Upper lobe of right lung (tissue), 1 donor: ENCODE results near the gene SYNE3. TPM values are rescaled to one million over a fixed set of nuclear protein-coding genes. Genes with fewer than 3 reads are reported as not detected.

Experiments used
- ATAC-seq: fragments of 200-7000 bp; cut with Tn5 transposase; one replicate; pipeline ENCODE4 v1.9.1; 2020; ENCODE audit warnings: mild to moderate bottlenecking, moderate library complexity
- DNase-seq: peaks from one replicate; pipeline ENCODE4 v3.0.0-alpha.2; 2020
- H3K27ac ChIP-seq: fragments of 200-600 bp; one replicate; pipeline ENCODE4 v1.8.0; 2022
- H3K27me3 ChIP-seq: fragments of 200-600 bp; one replicate; pipeline ENCODE4 v1.8.0; 2022; ENCODE audit warnings: mild to moderate bottlenecking
- H3K36me3 ChIP-seq: fragments of 200-600 bp; one replicate; pipeline ENCODE4 v1.8.0; 2022
- H3K4me1 ChIP-seq: fragments of 200-600 bp; one replicate; pipeline ENCODE4 v1.8.0; 2022
- H3K4me3 ChIP-seq: fragments of 200-600 bp; one replicate; pipeline ENCODE4 v1.8.0; 2022; ENCODE audit warnings: mild to moderate bottlenecking
- H3K9me3 ChIP-seq: fragments of 200-600 bp; one replicate; pipeline ENCODE4 v1.8.0; 2022
- intact Hi-C: fragments of 100-400 bp; cut with DNase I; formaldehyde crosslinking; loops from one replicate; pipeline ENCODE4 v1.11.0; 2022
- long read RNA-seq: library from polyadenylated mRNA; unstranded; transcript quantifications from one replicate; pipeline ENCODE4 v2.0.0, GENCODE V29; 2021
- total RNA-seq: library from RNA; stranded (reverse); fragmentation: NEBNext Ultra II Directional; extraction: Animal tissue kit (Norgen Biotek cat#: 25700); gene quantifications from one replicate; pipeline ENCODE4 v1.2.1, GENCODE V29; 2021
- TF ChIP-seq, protein P1 (sequence below): fragments of 200-600 bp; IDR thresholded peaks from one replicate; pipeline ENCODE4 v1.8.0; 2022; ENCODE audit warnings: antibody characterized with exemption
- donor health status: DM: no; HTN: yes; CAD: no; lungs with severe emphysema.

Gene SYNE3, protein sequence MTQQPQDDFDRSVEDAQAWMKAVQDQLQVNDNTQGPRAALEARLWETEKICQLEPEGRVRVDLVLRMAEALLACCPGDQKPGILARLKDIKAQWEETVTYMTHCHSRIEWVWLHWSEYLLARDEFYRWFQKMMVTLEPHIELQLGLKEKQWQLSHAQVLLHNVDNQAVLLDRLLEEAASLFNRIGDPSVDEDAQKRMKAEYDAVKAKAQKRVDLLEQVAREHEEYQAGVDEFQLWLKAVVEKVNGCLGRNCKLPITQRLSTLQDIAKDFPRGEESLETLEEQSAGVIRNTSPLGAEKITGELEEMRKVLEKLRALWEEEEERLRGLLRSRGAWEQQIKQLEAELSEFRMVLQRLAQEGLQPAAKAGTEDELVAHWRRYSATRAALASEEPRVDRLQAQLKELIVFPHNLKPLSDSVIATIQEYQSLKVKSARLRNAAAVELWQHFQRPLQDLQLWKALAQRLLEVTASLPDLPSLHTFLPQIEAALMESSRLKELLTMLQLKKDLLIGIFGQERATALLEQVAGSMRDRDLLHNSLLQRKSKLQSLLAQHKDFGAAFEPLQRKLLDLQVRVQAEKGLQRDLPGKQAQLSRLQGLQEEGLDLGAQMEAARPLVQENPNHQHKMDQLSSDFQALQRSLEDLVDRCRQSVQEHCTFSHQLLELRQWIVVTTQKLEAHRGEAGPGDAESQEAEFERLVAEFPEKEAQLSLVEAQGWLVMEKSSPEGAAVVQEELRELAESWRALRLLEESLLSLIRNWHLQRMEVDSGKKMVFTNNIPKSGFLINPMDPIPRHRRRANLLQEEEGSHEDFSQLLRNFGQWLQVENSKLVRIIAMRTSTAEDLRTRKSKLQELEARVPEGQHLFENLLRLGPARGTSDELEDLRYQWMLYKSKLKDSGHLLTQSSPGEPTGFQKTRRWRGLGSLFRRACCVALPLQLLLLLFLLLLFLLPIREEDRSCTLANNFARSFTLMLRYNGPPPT
- 19.3 TPM for total RNA-seq
- long read RNA-seq, partial matches to known transcripts: 0 of 8 reads
- long read RNA-seq, other reads (novel, unspliced or antisense): 8 of 8 reads

- TF ChIP-seq, protein P1, sequence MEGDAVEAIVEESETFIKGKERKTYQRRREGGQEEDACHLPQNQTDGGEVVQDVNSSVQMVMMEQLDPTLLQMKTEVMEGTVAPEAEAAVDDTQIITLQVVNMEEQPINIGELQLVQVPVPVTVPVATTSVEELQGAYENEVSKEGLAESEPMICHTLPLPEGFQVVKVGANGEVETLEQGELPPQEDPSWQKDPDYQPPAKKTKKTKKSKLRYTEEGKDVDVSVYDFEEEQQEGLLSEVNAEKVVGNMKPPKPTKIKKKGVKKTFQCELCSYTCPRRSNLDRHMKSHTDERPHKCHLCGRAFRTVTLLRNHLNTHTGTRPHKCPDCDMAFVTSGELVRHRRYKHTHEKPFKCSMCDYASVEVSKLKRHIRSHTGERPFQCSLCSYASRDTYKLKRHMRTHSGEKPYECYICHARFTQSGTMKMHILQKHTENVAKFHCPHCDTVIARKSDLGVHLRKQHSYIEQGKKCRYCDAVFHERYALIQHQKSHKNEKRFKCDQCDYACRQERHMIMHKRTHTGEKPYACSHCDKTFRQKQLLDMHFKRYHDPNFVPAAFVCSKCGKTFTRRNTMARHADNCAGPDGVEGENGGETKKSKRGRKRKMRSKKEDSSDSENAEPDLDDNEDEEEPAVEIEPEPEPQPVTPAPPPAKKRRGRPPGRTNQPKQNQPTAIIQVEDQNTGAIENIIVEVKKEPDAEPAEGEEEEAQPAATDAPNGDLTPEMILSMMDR: no peak
- Histone ChIP-seq H3K36me3 (no peaks in the 10 kb centered on the region), H3K9me3 (no peaks in the 10 kb centered on the region), H3K27me3 (no peaks in the 10 kb centered on the region), H3K4me1 (peaks cover 61% of the 10 kb centered on the region), H3K27ac (peak within 1 kb of the TSS; percentile 78), H3K4me3 (peak within 1 kb of the TSS; percentile 72)
- peak; percentile 83 for ATAC-seq
- peak; percentile 85 for DNase-seq
- intact Hi-C loops: no loop called here
Measured at GRCh38 chr14:95516554-95517181, at the start of gene SYNE3. TSS of gene SYNE3 (minus strand) at chr14:95516650. CDS start at chr14:95475821, 40,829 bp downstream.

DNA sequence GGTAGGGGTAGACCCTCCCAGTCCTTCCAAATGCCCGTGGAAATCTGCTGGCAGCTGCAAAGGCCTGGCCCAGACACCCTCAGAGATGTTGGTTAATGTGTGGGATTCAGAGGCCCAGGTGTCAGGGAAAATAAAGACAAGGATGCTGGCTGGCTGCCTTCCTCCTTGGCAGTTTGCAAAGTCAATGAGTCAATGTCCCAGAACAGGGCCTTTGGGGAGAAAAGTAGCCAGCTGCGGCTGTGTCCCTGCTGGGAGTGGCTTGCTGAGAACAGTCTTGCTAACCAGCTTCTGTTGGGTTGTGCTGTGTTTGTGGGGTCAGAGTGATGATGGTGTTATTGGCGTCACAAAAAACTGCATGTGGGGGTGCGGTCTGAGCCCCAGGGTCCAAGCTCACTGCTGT lies 47.6 kb upstream of the SYNE3 start:
- DNase-seq (peak; percentile 41), ATAC-seq (no peak)
- TF ChIP-seq, protein P1: no peak
- intact Hi-C loops: loop anchor here (5.0 kb wide), 1 partner anchor 208 kb away; no protein-coding TSS in a partner anchor
- Histone ChIP-seq H3K27me3 (no peaks in the 10 kb centered on the region), H3K4me1 (no peaks in the 10 kb centered on the region), H3K36me3 (no peaks in the 10 kb centered on the region), H3K27ac (no peak overlapping the region), H3K9me3 (no peaks in the 10 kb centered on the region), H3K4me3 (no peak overlapping the region)

DNA sequence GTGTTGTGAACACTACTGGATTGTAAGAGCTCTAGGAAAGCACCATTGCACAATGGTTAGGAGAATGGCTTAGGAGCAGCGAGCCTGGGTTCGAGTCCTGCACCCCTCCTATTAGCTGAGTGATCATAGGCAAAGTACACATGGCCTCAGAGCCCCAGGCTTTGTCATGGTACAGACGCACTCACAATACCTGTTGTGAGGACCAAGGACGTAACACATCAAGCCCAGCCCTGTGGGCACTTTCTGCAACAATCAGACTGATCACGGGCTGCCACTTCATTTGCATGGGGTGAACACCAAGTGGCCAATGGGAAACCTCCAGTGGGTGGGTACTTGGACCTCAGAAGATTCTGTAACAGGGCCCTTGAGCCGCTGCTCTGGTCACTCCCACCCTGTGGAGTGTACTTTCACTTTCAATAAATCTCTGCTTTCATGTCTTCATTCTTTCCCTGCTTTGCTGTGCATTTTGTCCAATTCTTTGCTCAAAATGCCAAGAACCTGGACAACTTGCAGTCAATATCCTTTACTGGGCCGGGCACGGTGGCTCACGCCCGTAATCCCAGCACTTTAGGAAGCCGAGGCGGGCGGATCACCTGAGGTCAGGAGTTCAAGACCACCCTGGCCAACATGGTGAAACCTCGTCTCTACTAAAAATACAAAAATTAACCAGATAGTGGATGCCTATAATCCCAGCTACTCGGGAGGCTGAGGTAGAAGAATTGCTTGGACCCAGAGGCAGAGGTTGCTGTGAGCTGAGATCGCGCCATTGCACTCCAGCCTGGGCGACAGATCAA lies 46.6 kb upstream of the SYNE3 start:
- ATAC-seq (peak; percentile 86), DNase-seq (peak; percentile 72)
- H3K4me3 ChIP-seq: peak overlapping the region; percentile 26
- no peaks in the 10 kb centered on the region for H3K27me3 ChIP-seq
- TF ChIP-seq, protein P1: no peak
- no peaks in the 10 kb centered on the region for H3K9me3 ChIP-seq
- no peaks in the 10 kb centered on the region for H3K36me3 ChIP-seq
- no peak overlapping the region for H3K27ac ChIP-seq
- intact Hi-C loops: loop anchor here (5.0 kb wide), 1 partner anchor 209 kb away; no protein-coding TSS in a partner anchor
- no peaks in the 10 kb centered on the region for H3K4me1 ChIP-seq

DNA sequence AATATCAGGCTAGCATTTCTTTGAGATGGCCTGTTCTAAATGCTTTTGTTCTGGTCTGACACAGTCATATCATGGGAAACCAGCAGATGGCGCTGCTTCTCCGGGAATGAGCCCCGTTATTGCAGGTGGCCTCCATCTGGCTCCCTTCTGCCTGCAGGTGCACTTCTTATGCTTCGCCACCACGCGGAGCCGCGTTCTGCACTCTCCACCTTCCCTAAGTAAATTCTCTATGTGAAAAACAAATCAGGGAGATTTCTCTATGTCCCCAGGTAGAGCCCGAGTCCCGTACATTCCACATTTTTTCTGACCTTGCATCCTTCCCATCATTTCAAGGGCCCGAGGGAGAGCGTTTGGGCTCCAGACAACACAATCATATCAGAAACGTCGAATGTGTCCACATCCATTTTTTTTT lies 44.6 kb upstream of the SYNE3 start:
- Histone ChIP-seq H3K4me3 (no peak overlapping the region), H3K27ac (no peak overlapping the region), H3K36me3 (no peaks in the 10 kb centered on the region), H3K9me3 (no peaks in the 10 kb centered on the region), H3K4me1 (no peaks in the 10 kb centered on the region), H3K27me3 (no peaks in the 10 kb centered on the region)
- TF ChIP-seq, protein P1: peak; percentile 96
- intact Hi-C loops: loop anchor here (5.0 kb wide), 1 partner anchor 211 kb away; no protein-coding TSS in a partner anchor
- ATAC-seq: peak; percentile 97
- DNase-seq: peak; percentile 88
